Transverse colon (tissue), 4 donors: ENCODE measurements around the gene UPF3B. TPM values are rescaled to one million over a fixed set of nuclear protein-coding genes. Genes with fewer than 3 reads are reported as not detected.
"Not testable (repeated sequence)": the region's sequence is repeated elsewhere in the genome, so short reads cannot be mapped to it uniquely, and the experiment has no call there.

ENCODE experiments used
- DNase-seq: peaks from one replicate; pipeline ENCODE4 v3.0.0-alpha.2; 2019
- H3K27ac ChIP-seq, 4 donors: fragments of 200-600 bp; sonication (generic); 2 replicates each; pipeline ENCODE4 v1.5.1; 2016 to 2018; ENCODE audit warnings: inconsistent platforms in 4 of 4
- H3K27me3 ChIP-seq: fragments of 200-600 bp; sonication (generic); 2 replicates; pipeline ENCODE4 v1.5.1; 2017; ENCODE audit warnings: inconsistent platforms
- H3K36me3 ChIP-seq, 4 donors: fragments of 200-600 bp; sonication (generic); 2 replicates each; pipeline ENCODE4 v1.5.1; 2017 to 2019; ENCODE audit warnings: inconsistent platforms in 4 of 4
- H3K4me1 ChIP-seq, 4 donors: fragments of 200-600 bp; sonication (generic); 2 replicates each; pipeline ENCODE4 v1.5.1; 2017 to 2020; ENCODE audit warnings: inconsistent platforms in 4 of 4
- H3K4me3 ChIP-seq, 4 donors: fragments of 200-600 bp; sonication (generic); 1 replicate in 1 of 4; 2 replicates in 3 of 4; pipeline versions ENCODE4 v1.5.1 to v1.6.1; 2017 to 2019; ENCODE audit warnings: inconsistent platforms in 4 of 4
- H3K9me3 ChIP-seq, 2 donors: fragments of 200-600 bp; sonication (generic); 2 replicates each; pipeline ENCODE4 v1.5.1; 2017 to 2019; ENCODE audit warnings: inconsistent platforms in 2 of 2
- EP300 ChIP-seq: sonication (generic); formaldehyde crosslinking; IDR thresholded peaks from one replicate; pipeline ENCODE4 v1.6.1; 2017; ENCODE audit warnings: antibody characterized with exemption, low read depth
- POLR2A ChIP-seq: fragments of 450-650 bp; IDR thresholded peaks from one replicate; pipeline ENCODE4 v1.6.1; 2016; ENCODE audit warnings: antibody characterized with exemption, mild to moderate bottlenecking, moderate library complexity
- POLR2AphosphoS5 ChIP-seq, 3 donors: sonication (generic); formaldehyde crosslinking; IDR thresholded peaks; one replicate each; pipeline ENCODE4 v1.6.1; 2016; ENCODE audit warnings: antibody characterized with exemption in 3 of 3
- WGBS, 2 donors: methylation state at CpG; one replicate each; pipeline ENCODE4 v1.1.5; 2018; ENCODE audit warnings: low coverage in 1 of 2; 5-methylcytosine and 5-hydroxymethylcytosine counted together
- in situ Hi-C, 4 donors: fragments of 200-750 bp; cut with MboI; loops; one replicate each; pipeline versions ENCODE4 v1.15.0 to v1.15.1; 2017; ENCODE audit warnings: low sequenced_read_pairs in 3 of 4, low pct_ligation_motif_present in 1 of 4, low pct_unique_long_range_greater_than_20kb in 1 of 4
- intact Hi-C: fragments of 100-400 bp; cut with DNase I; formaldehyde crosslinking; loops from one replicate; pipeline ENCODE4 v1.15.1; 2023; ENCODE audit warnings: low total_unique reads
- total RNA-seq, 4 donors: library from RNA; depleted of rRNA; stranded (reverse); fragments of >200 nt; gene quantifications; one replicate each; pipeline ENCODE4 v1.1.0, GENCODE V29; 2016
- TF ChIP-seq, protein P1 (sequence below), 5 experiments: fragments of 200-600 bp in 3 of 5; fragments of 450-650 bp in 2 of 5; sonication (generic) in 3 of 5; IDR thresholded peaks; 1 replicate in 2 of 5; 2 replicates in 3 of 5; pipeline ENCODE4 v1.5.1; 2016 to 2017; ENCODE audit warnings: antibody characterized with exemption in 5 of 5, inconsistent platforms in 3 of 5, mild to moderate bottlenecking in 2 of 5, moderate library complexity in 1 of 5

Gene UPF3B, protein sequence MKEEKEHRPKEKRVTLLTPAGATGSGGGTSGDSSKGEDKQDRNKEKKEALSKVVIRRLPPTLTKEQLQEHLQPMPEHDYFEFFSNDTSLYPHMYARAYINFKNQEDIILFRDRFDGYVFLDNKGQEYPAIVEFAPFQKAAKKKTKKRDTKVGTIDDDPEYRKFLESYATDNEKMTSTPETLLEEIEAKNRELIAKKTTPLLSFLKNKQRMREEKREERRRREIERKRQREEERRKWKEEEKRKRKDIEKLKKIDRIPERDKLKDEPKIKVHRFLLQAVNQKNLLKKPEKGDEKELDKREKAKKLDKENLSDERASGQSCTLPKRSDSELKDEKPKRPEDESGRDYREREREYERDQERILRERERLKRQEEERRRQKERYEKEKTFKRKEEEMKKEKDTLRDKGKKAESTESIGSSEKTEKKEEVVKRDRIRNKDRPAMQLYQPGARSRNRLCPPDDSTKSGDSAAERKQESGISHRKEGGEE
- total RNA-seq, result 10 to 100 TPM in 1 of 4 donors, 1 to 10 TPM in 3; 3.4 to 16.8 (median 5.7) TPM

DNA sequence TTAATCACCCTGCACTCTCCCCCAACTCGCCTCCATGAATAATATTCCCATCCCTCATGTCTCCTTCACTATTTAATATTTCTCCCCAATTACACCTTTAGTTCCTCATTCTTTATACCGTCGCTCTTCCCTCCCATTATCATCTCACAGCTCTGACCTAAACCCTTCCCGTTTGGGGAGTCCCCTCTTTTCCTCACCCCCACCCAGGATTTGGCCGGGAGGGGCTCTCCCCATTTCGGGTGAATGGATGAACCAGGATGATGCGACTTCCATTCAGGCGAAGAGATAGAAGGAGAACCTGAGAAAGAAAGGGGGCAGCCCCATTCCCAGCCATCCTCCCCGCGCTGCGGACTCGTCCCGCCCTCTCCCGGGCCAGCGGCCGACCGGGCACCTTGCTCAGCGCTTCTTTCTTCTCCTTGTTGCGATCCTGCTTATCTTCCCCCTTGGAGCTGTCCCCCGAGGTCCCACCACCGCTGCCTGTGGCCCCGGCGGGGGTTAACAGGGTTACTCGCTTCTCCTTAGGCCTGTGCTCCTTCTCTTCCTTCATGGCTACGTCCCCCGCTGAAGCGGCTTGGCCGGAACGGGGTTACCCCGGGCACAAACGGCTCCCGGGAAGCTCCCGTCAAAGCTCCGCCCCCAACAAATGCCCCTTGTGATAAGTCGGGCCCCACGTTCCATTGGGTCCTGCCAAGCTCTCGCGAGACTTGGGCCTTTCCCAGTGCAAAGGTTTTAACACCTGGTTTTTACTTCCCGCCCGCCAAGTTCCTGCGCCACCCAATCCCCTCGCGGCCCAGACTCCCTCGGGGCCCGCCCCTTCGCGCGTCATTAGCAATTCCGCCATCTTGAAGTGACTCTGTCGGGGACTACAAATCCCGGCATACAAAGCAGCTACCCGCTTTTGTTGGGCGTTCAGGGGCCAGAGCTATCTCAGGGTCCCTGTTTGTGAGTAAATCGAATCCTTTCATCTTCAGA, at the start of gene UPF3B:
Gene UPF3B, minus strand, starts transcription at position 582 of the 972 bp plus-strand sequence. Its CDS starts 35 bp downstream, at position 547.
- H3K27ac ChIP-seq, result peak within 1 kb of the TSS; percentile 88 to 95 (median 94)
- peaks cover 0 to 7% (median 2%) of the 10 kb centered on the region in 4 donors for H3K4me1 ChIP-seq
- no peaks in the 10 kb centered on the region for H3K9me3 ChIP-seq
- TF ChIP-seq EP300, result no peak
- peak; percentile 44 to 84 (median 68) for TF ChIP-seq POLR2AphosphoS5 (IDR thresholded peaks at IDR 0.05)
- TF ChIP-seq POLR2A, result peak; percentile 77
- in situ Hi-C loops, result no loop called here
- intact Hi-C loops, result no loop called here
- WGBS, 2 donors, result 0 to 32% methylated on average over 1 to 54 of the region's 54 CpGs
- peak; percentile 97 for DNase-seq
- no peaks in the 10 kb centered on the region for H3K36me3 ChIP-seq
- H3K4me3 ChIP-seq, result peak within 1 kb of the TSS; percentile 60 to 83 (median 68)
- no peaks in the 10 kb centered on the region for H3K27me3 ChIP-seq

DNA sequence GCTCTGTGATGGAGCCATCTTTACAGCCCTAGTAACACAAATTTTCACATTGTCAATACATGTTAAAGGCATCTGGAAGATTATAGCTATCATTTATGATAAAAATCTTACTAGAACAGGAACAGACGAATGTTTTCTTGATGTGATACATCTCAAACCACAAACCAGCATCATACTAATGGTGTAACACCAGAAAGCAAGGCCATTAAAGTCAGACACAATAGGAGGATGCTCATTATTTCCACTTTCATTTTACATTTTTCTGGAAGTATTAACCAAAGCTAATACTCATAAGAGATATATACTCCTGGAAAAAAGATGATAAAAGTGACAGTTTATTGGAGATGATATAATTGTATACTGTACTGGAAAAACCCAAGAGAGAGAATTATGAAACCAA, 48.2 kb upstream of the UPF3B start:
- no peak for DNase-seq
- TF ChIP-seq, protein P1, sequence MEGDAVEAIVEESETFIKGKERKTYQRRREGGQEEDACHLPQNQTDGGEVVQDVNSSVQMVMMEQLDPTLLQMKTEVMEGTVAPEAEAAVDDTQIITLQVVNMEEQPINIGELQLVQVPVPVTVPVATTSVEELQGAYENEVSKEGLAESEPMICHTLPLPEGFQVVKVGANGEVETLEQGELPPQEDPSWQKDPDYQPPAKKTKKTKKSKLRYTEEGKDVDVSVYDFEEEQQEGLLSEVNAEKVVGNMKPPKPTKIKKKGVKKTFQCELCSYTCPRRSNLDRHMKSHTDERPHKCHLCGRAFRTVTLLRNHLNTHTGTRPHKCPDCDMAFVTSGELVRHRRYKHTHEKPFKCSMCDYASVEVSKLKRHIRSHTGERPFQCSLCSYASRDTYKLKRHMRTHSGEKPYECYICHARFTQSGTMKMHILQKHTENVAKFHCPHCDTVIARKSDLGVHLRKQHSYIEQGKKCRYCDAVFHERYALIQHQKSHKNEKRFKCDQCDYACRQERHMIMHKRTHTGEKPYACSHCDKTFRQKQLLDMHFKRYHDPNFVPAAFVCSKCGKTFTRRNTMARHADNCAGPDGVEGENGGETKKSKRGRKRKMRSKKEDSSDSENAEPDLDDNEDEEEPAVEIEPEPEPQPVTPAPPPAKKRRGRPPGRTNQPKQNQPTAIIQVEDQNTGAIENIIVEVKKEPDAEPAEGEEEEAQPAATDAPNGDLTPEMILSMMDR (IDR thresholded peaks at IDR 0.05), result no peak
- no peak for TF ChIP-seq EP300
- TF ChIP-seq POLR2AphosphoS5 (IDR thresholded peaks at IDR 0.05), result no peak
- Histone ChIP-seq H3K9me3 (no peaks in the 10 kb centered on the region), H3K27me3 (no peaks in the 10 kb centered on the region), H3K4me3 (no peak overlapping the region), H3K4me1 (no peaks in the 10 kb centered on the region), H3K36me3 (no peaks in the 10 kb centered on the region), H3K27ac (no peak overlapping the region)
- intact Hi-C loops, result no loop called here
- 59 to 80% methylated on average over 1 of the region's 1 CpG for WGBS, 2 donors
- in situ Hi-C loops, result no loop called here

DNA sequence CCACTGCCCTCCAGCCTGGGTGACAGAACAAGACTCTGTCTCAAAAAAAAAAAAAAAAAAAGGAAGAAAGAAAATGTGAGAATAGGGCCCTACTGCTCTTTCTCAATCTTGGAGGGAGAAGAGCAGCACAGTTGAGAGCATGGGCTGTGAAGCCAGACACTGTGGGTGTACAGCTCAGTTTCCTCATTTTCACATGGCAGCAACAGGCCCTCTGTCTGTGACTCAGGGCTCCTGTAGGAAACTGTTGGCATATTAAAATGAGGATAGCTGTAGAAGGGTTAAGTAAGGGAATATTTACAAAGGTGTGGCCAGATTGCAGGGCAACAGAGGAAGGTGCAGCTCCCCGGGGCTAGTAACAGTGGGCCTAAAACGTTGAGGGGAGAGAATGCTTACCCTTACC, 46.4 kb upstream of the UPF3B start:
- in situ Hi-C loops, result no loop called here

DNA sequence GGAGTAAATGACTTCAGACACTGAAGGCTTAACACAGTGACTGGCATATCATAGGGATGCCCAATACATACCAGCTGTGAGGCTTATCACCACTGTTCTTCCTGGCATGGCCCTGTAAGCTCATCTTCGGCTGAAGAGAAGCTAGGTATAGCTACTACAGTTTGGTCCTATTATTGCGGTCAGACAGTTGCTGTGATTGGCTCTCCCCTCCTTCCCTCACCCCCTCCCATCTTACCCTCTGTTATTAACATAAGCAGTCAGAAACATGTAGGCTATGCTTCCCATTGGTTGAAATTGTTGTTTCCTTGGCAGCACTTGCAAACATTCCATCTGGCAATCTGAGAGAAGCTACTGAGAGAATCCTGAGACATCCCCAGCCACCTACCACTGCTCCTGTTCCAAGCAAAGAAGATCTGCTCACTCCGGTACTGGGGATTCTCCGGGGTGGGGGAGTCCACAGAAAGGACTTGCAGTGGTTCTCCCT, 43.1 kb upstream of the UPF3B start, which contains the start of gene AKAP14:
Gene AKAP14, plus strand, starts transcription at position 51 of the 484 bp plus-strand sequence. CDS start 7,331 bp downstream, outside the sequence.
- no peak for DNase-seq
- Histone ChIP-seq H3K36me3 (no peaks in the 10 kb centered on the region), H3K27me3 (no peaks in the 10 kb centered on the region), H3K4me1 (no peaks in the 10 kb centered on the region), H3K27ac (no peak within 1 kb of the TSS), H3K9me3 (no peaks in the 10 kb centered on the region), H3K4me3 (no peak within 1 kb of the TSS)
- 80% methylated on average over 4 of the region's 4 CpGs; no CpG with 5 or more reads in 1 of the 2 donors for WGBS, 2 donors
- intact Hi-C loops, result no loop called here
- TF ChIP-seq EP300, result no peak
- TF ChIP-seq POLR2AphosphoS5 (IDR thresholded peaks at IDR 0.05), result no peak
- no peak for TF ChIP-seq POLR2A
- TF ChIP-seq, protein P1 (IDR thresholded peaks at IDR 0.05), result no peak
- in situ Hi-C loops, result no loop called here

More for the DNA sequence above, 46.4 kb upstream of the UPF3B start:
- TF ChIP-seq POLR2AphosphoS5 (IDR thresholded peaks at IDR 0.05) (no peak), EP300 (no peak), POLR2A (no peak)
- TF ChIP-seq, protein P1 (IDR thresholded peaks at IDR 0.05), result no peak
- no peaks in the 10 kb centered on the region for H3K36me3 ChIP-seq
- H3K27ac ChIP-seq, result peak overlapping the region in 1 of 4 donors; percentile 28
- intact Hi-C loops, result no loop called here
- 15% methylated on average over 2 of the region's 2 CpGs; no CpG with 5 or more reads in 1 of the 2 donors for WGBS, 2 donors
- H3K27me3 ChIP-seq, result no peaks in the 10 kb centered on the region
- no peaks in the 10 kb centered on the region for H3K4me1 ChIP-seq
- no peaks in the 10 kb centered on the region for H3K9me3 ChIP-seq
- peak; percentile 10 for DNase-seq
- no peak overlapping the region for H3K4me3 ChIP-seq

DNA sequence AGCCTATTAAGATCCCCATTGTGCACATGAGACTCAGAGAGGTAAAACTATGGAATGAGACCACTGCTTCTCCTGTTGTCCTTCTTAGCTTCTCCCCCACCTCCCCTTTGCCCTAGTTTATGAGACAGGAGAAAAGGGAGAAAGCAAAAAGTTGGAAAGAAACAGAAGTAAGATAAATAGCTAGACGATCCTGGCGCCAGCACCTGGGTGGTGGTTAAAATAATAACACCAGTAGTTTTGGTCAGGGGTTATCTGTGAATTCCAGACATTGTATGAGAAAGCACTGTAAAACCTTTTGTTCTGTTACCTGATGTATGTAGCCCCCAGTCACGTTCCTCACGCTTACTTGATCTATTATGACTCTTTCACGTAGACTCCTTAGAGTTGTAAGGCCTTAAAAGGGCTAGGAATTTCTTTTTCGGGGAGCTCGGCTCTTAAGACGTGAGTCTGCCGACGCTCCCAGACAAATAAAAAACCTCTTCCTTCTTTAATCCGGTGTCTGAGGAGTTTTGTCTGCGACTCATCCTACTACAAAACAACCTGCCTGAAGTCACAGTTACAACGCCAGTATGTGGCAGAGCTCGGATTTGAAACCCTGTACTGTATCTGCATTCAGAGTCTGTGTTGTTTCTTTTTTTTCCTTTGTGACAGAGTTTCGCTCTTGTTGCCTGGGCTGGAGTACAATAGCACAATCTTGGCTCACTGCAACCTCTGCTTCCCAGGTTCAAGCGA, 39.4 kb upstream of the UPF3B start:
- 62 to 74% methylated on average over 3 to 16 of the region's 16 CpGs for WGBS, 2 donors
- H3K27me3 ChIP-seq, result not testable (repeated sequence)

DNA sequence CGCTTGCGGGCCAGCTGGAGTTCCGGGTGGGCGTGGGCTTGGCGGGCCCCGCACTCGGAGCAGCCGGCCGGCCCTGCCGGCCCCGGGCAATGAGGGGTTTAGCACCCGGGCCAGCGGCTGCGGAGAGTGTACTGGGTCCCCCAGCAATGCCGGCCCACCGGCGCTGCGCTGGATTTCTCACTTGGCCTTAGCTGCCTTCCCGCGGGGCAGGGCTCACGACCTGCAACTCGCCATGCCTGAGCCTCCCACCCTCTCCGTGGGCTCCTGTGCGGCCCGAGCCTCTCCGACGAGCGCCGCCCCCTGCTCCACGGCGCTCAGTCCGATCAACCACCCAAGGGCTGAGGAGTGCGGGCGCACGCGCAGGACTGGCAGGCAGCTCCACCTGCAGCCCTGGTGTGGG, 37.9 kb upstream of the UPF3B start:
- DNase-seq, H3K9me3 ChIP-seq, H3K27ac ChIP-seq, H3K36me3 ChIP-seq, in situ Hi-C loops, intact Hi-C loops, H3K27me3 ChIP-seq, H3K4me3 ChIP-seq, H3K4me1 ChIP-seq: not testable (repeated sequence)
- WGBS, 2 donors, result 91% methylated on average over 35 of the region's 36 CpGs; no CpG with 5 or more reads in 1 of the 2 donors

More for the DNA sequence above, 39.4 kb upstream of the UPF3B start:
- H3K36me3 ChIP-seq, DNase-seq, H3K4me1 ChIP-seq, H3K27ac ChIP-seq, in situ Hi-C loops, intact Hi-C loops, H3K9me3 ChIP-seq, H3K4me3 ChIP-seq: not testable (repeated sequence)
